H9 (cell line): Measurements from ENCODE around the gene PTPN23. TPM values are rescaled to one million over a fixed set of nuclear protein-coding genes. Genes with fewer than 3 reads are reported as not detected.

Experiments used
- DNase-seq: peaks from one replicate; pipeline ENCODE4 v3.0.0-alpha.2; 2017
- H2AFZ ChIP-seq: one replicate; pipeline ENCODE4 v1.6.1; 2013; ENCODE audit warnings: mild to moderate bottlenecking, low read length, control low read depth, moderate library complexity
- H2AK5ac ChIP-seq: 2 replicates; pipeline ENCODE4 v1.6.1; 2013; ENCODE audit warnings: low read length, control low read depth, mixed read lengths; ENCODE audit not compliant: insufficient read length
- H2BK120ac ChIP-seq: one replicate; pipeline ENCODE4 v1.6.1; 2013; ENCODE audit warnings: low read depth, mild to moderate bottlenecking, low read length, control low read depth, inconsistent platforms; ENCODE audit not compliant: poor library complexity, severe bottlenecking
- H2BK12ac ChIP-seq: 2 replicates; pipeline ENCODE4 v1.6.1; 2013; ENCODE audit warnings: low read length, control low read depth, mixed read lengths, low read depth; ENCODE audit not compliant: insufficient read length
- H2BK15ac ChIP-seq: 2 replicates; pipeline ENCODE4 v1.6.1; 2013; ENCODE audit warnings: low read depth, low read length, control low read depth
- H2BK20ac ChIP-seq: one replicate; pipeline ENCODE4 v1.6.1; 2013; ENCODE audit warnings: low read depth, mild to moderate bottlenecking, low read length, control low read depth, inconsistent platforms; ENCODE audit not compliant: poor library complexity, severe bottlenecking
- H2BK5ac ChIP-seq: 2 replicates; pipeline ENCODE4 v1.6.1; 2013; ENCODE audit warnings: low read length, control low read depth, mixed read lengths; ENCODE audit not compliant: insufficient read length
- H3K14ac ChIP-seq: 2 replicates; pipeline ENCODE4 v1.6.1; 2013; ENCODE audit warnings: low read length, control low read depth; ENCODE audit not compliant: insufficient read depth
- H3K18ac ChIP-seq: 2 replicates; pipeline ENCODE4 v1.6.1; 2013; ENCODE audit warnings: low read depth, mild to moderate bottlenecking, mixed read lengths, low read length, control low read depth; ENCODE audit not compliant: insufficient read length
- H3K23ac ChIP-seq: 2 replicates; pipeline ENCODE4 v1.6.1; 2013; ENCODE audit warnings: low read length, control low read depth, mixed read lengths, low read depth; ENCODE audit not compliant: insufficient read length
- H3K23me2 ChIP-seq: 2 replicates; pipeline ENCODE4 v1.6.1; 2013; ENCODE audit warnings: low read depth, mild to moderate bottlenecking, mixed read lengths, low read length, control low read depth; ENCODE audit not compliant: insufficient read length, poor library complexity, severe bottlenecking
- H3K27ac ChIP-seq: 2 replicates; pipeline ENCODE4 v1.5.1; 2013; ENCODE audit warnings: low read length, control low read depth, mixed read lengths, low read depth; ENCODE audit not compliant: insufficient read length
- H3K27me3 ChIP-seq: 2 replicates; pipeline ENCODE4 v1.6.1; 2013; ENCODE audit warnings: low read length, control low read depth, inconsistent platforms; ENCODE audit not compliant: insufficient read depth
- H3K4ac ChIP-seq: 2 replicates; pipeline ENCODE4 v1.6.1; 2013; ENCODE audit warnings: low read depth, mild to moderate bottlenecking, control low read depth, inconsistent platforms, low read length, moderate library complexity
- H3K4me1 ChIP-seq: 2 replicates; pipeline ENCODE4 v1.6.1; 2013; ENCODE audit warnings: low read length, control low read depth, inconsistent platforms; ENCODE audit not compliant: insufficient read depth
- H3K4me2 ChIP-seq: 2 replicates; pipeline ENCODE4 v1.6.1; 2013; ENCODE audit warnings: low read length, control low read depth, mixed read lengths; ENCODE audit not compliant: insufficient read length, insufficient read depth
- H3K56ac ChIP-seq: 2 replicates; pipeline ENCODE4 v1.6.1; 2013; ENCODE audit warnings: low read depth, mild to moderate bottlenecking, mixed read lengths, low read length, control low read depth; ENCODE audit not compliant: insufficient read length
- H3K79me1 ChIP-seq: 2 replicates; pipeline ENCODE4 v1.6.1; 2013; ENCODE audit warnings: low read depth, mild to moderate bottlenecking, moderate library complexity, low read length, control low read depth, inconsistent platforms; ENCODE audit not compliant: insufficient read depth, poor library complexity, severe bottlenecking
- H3K79me2 ChIP-seq: 2 replicates; pipeline ENCODE4 v1.6.1; 2013; ENCODE audit warnings: low read length, control low read depth, inconsistent platforms; ENCODE audit not compliant: insufficient read depth
- H3K9ac ChIP-seq: 2 replicates; pipeline ENCODE4 v1.6.1; 2013; ENCODE audit warnings: low read length, control low read depth, mixed read lengths; ENCODE audit not compliant: insufficient read length; ENCODE audit errors: extremely low read depth
- H3K9me3 ChIP-seq: one replicate; pipeline ENCODE4 v1.6.1; 2013; ENCODE audit warnings: low read depth, low read length, inconsistent platforms; ENCODE audit not compliant: control insufficient read depth
- H3T11ph ChIP-seq: one replicate; pipeline ENCODE4 v1.6.1; 2013; ENCODE audit warnings: mild to moderate bottlenecking, low read length, control low read depth, inconsistent platforms
- H4K20me1 ChIP-seq: one replicate; pipeline ENCODE4 v1.6.1; 2013; ENCODE audit not compliant: control insufficient read depth, insufficient read length, insufficient read depth
- H4K5ac ChIP-seq: 2 replicates; pipeline ENCODE4 v1.6.1; 2013; ENCODE audit warnings: low read depth, mild to moderate bottlenecking, mixed read lengths, low read length, control low read depth; ENCODE audit not compliant: insufficient read length
- H4K8ac ChIP-seq: replicated peaks from 2 replicates; pipeline ENCODE4 v1.6.1; 2013; ENCODE audit warnings: low read length, control low read depth, mixed read lengths, low read depth; ENCODE audit not compliant: insufficient read length
- H4K91ac ChIP-seq: 2 replicates; pipeline ENCODE4 v1.6.1; 2013; ENCODE audit warnings: low read depth, mild to moderate bottlenecking, moderate library complexity, mixed read lengths, low read length, control low read depth; ENCODE audit not compliant: insufficient read length
- H3K27ac Mint-ChIP-seq, 3 experiments: 2 replicates in 2 of 3; 3 replicates in 1 of 3; pipeline ENCODE4 v1.8.0; 2020 to 2021; ENCODE audit warnings: mixed read lengths in 3 of 3, mild to moderate bottlenecking in 1 of 3, moderate library complexity in 1 of 3
- H3K27me3 Mint-ChIP-seq: 2 replicates; pipeline ENCODE4 v1.8.0; 2021; ENCODE audit warnings: low read depth, mild to moderate bottlenecking, moderate library complexity, mixed read lengths
- H3K36me3 Mint-ChIP-seq, 3 experiments: 2 replicates in 2 of 3; 3 replicates in 1 of 3; pipeline ENCODE4 v1.8.0; 2020 to 2021; ENCODE audit warnings: low read depth in 3 of 3, mixed read lengths in 3 of 3; ENCODE audit not compliant: insufficient read depth in 1 of 3
- H3K4me1 Mint-ChIP-seq, 2 experiments: 2 replicates each; pipeline ENCODE4 v1.8.0; 2020; ENCODE audit warnings: mixed read lengths in 2 of 2
- H3K4me3 Mint-ChIP-seq, 2 experiments: 2 replicates in 1 of 2; 3 replicates in 1 of 2; pipeline ENCODE4 v1.8.0; 2020 to 2021; ENCODE audit warnings: mild to moderate bottlenecking in 2 of 2, mixed read lengths in 2 of 2, moderate library complexity in 1 of 2
- H3K9me3 Mint-ChIP-seq, 2 experiments: 2 replicates in 1 of 2; 3 replicates in 1 of 2; pipeline ENCODE4 v1.8.0; 2020; ENCODE audit warnings: mild to moderate bottlenecking in 2 of 2, mixed read lengths in 2 of 2, moderate library complexity in 1 of 2
- CTCF ChIP-seq: fragments of 200-600 bp; sonication (generic); conservative IDR thresholded peaks from 3 replicates; pipeline ENCODE4 v1.8.0; 2021; ENCODE audit warnings: antibody characterized with exemption, mild to moderate bottlenecking
- WGBS: extraction: QIAGEN DNeasy Blood & Tissue Kit; methylation state at CpG from one replicate; pipeline ENCODE4 v1.1.7; 2013; ENCODE audit warnings: missing lambda C conversion rate, low lambda C conversion rate, mixed read lengths; ENCODE audit not compliant: insufficient read length; ENCODE audit errors: extremely low coverage; 5-methylcytosine and 5-hydroxymethylcytosine counted together
- total RNA-seq: library from RNA; stranded (reverse); gene quantifications from 2 replicates; pipeline ENCODE4 v1.2.1, GENCODE V29; 2021

The PTPN23 gene
- total RNA-seq, 1 experiment from 2014 or later: 42.2 TPM

DNA sequence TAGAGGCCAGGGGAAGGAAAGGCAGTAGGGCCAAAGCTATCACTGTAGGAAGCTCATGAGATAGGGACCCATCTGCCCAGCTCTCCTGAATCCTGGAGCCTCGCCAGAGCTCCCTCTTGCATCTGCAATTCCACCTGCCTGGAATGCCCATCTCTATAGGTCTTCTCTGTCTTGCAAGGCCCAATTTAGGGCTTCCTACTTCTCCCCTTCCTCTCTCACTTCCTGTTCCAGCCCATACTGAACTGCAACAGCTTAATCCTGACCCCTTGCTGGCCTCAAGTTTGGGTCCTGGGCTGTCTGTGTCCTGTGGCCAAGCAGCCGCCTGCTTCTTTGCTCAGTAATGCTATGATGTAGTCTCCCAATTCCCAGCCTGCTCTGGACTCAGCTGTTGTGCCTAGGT, 3.6 kb upstream of the PTPN23 start:
- Mint-ChIP-seq H3K36me3 (no peaks in the 10 kb centered on the region; a peak in 1 of 7 replicates), H3K4me1 (peaks cover 23 to 28% of the 10 kb centered on the region in 2 experiments), H3K9me3 (no peaks in the 10 kb centered on the region; a peak in 1 of 5 replicates), H3K27ac (peak overlapping the region in 1 of 3 experiments; percentile 32; a peak in 2 of 7 replicates), H3K4me3 (peak overlapping the region in 1 of 2 experiments; percentile 15; a peak in 1 of 5 replicates), H3K27me3 (peaks cover 2% of the 10 kb centered on the region; the same call in 1 of the 2 replicates)
- Histone ChIP-seq H4K5ac (no peak overlapping the region), H3K27ac (no peak overlapping the region), H3K23me2 (peaks cover 16% of the 10 kb centered on the region), H3K14ac (no peak overlapping the region), H2BK5ac (no peak overlapping the region), H3K4ac (no peak overlapping the region), H3K23ac (no peak overlapping the region), H3K4me2 (no peak overlapping the region), H3K9me3 (no peaks in the 10 kb centered on the region), H2BK12ac (no peak overlapping the region), H2AK5ac (no peak overlapping the region), H3K56ac (no peak overlapping the region), H4K8ac (no peak overlapping the region), H4K20me1 (no peaks in the 10 kb centered on the region), H3K9ac (no peak overlapping the region), H3K4me1 (no peaks in the 10 kb centered on the region), H2AFZ (no peak overlapping the region), H3K18ac (no peak overlapping the region), H2BK15ac (no peak overlapping the region), H2BK120ac (no peak overlapping the region), H2BK20ac (no peak overlapping the region), H3K79me1 (no peaks in the 10 kb centered on the region), H3T11ph (no peak overlapping the region), H3K79me2 (no peaks in the 10 kb centered on the region), H3K27me3 (no peaks in the 10 kb centered on the region), H4K91ac (no peak overlapping the region)
- WGBS: no CpG with 5 or more reads among the region's 2 CpGs
- DNase-seq: no peak
- TF ChIP-seq CTCF: no peak
